Tracheal epithelial cell (primary cell): ENCODE results near the gene PPY. TPM values are rescaled to one million over a fixed set of nuclear protein-coding genes. Genes with fewer than 3 reads are reported as not detected.

ENCODE experiments used
- total RNA-seq: library from RNA; depleted of rRNA; stranded (reverse); fragments of >200 nt; gene quantifications from 2 replicates; pipeline ENCODE4 v1.2.1, GENCODE V29; 2014

PPY gene, protein sequence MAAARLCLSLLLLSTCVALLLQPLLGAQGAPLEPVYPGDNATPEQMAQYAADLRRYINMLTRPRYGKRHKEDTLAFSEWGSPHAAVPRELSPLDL
- total RNA-seq, result not detected in 2 replicates

DNA sequence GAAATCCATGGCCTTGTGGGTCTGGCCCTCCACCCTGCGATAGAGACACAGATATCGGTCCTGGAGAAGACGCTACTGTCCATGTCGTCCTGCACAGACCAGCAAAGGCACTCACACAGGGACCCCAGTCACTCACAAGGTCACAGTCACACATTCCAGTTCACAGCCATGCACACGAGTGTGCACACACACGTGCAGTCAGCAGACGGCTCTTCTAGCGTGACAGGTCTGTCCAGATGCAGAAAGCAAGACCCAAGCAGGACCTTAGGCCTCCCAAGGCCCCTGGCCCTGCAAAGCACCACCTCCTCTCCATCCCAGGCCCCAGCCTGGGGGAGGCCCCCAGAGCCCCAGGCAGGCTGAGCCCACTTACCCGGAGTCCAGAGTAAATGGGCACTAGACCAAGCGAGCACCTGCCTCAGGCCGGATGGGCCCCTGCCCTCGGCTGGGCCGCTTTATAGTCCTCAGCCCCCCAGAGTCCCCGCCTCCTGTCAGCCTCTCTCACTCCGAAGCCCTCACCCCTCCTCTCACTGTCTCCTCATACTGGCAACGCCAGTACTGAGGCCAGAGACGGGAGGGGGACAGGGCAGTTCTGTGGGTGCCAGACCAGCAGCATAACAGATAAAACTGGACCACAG lies at the start of gene PPY:
Gene PPY, minus strand, starts transcription at position 426 of the 635 bp plus-strand sequence. CDS start 822 bp downstream, outside the sequence.

DNA sequence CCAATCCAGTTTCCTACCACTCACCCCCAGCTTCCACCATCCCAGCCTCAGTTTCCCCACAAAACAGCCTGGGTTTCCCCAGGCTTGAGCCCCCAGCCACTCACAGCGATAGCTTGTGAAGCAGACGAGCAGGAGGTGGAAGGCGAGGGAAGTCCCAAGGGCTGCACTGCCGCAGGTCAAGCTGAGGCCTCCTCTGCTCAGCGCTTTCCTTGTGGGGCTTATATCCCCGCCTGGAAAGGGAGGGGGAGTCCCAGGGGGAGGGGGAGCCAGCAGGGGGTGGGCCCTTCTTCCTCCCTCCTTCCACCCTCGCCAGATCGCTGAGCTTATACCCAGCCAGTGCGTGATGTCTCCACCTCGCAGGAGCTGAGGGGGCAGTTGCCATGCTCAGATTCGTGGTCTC lies 11.5 kb upstream of the PPY start, which contains the start of gene PYY:
Gene PYY, minus strand, starts transcription at position 195 of the 400 bp plus-strand sequence. CDS start 457 bp downstream, outside the sequence.

GRCh38 chr17:43907425-43907981 lies 34.8 kb downstream of the PPY start, which contains the start of gene MPP2:
Gene MPP2 (minus strand): TSS chr17:43907536. CDS start chr17:43904460, 3,076 bp downstream.

Other genes starting within 250 kb of the PPY start
- gene SOST, start 183.7 kb downstream of the PPY start, total RNA-seq, result under 0.01 TPM in 1 of 2 replicates, not detected in the other
- 39.4 and 69.2 TPM in 2 replicates for gene DUSP3, start 163.5 kb downstream of the PPY start, total RNA-seq
- not detected in 2 replicates for gene CFAP97D1, start 162.0 kb downstream of the PPY start, total RNA-seq
- gene MPP3, start 109.3 kb downstream of the PPY start, total RNA-seq, result 8.2 and 10.0 TPM in 2 replicates
- not detected in 2 replicates for gene CD300LG, start 95.3 kb downstream of the PPY start, total RNA-seq
- 0.21 and 0.96 TPM in 2 replicates for gene MPP2, start 34.9 kb downstream of the PPY start, total RNA-seq
- gene PYY, start 11.5 kb upstream of the PPY start, total RNA-seq, result 2.1 TPM in 1 of 2 replicates, not detected in the other
- 31.1 and 33.7 TPM in 2 replicates for gene NAGS, start 62.1 kb upstream of the PPY start, total RNA-seq
- 75.9 and 104 TPM in 2 replicates for gene TMEM101, start 72.5 kb upstream of the PPY start, total RNA-seq
- 32.5 and 33.7 TPM in 2 replicates for gene LSM12, start 124.2 kb upstream of the PPY start, total RNA-seq
- gene G6PC3, start 128.3 kb upstream of the PPY start, total RNA-seq, result 6.2 and 13.7 TPM in 2 replicates
- gene HDAC5, start 181.2 kb upstream of the PPY start, total RNA-seq, result 28.4 and 39.4 TPM in 2 replicates
- 0.43 and 0.48 TPM in 2 replicates for gene HROB, start 199.5 kb upstream of the PPY start, total RNA-seq
- gene ASB16, start 228.2 kb upstream of the PPY start, total RNA-seq, result not detected in 2 replicates
- gene TMUB2, start 244.5 kb upstream of the PPY start, total RNA-seq, result 16.8 and 21.4 TPM in 2 replicates